GM18951 (cell line): Measurements from ENCODE around the gene EPHA7.

Experiments
- POLR2A ChIP-seq: IDR thresholded peaks from 4 replicates; pipeline ENCODE4 v1.6.1; 2011; ENCODE audit warnings: mild to moderate bottlenecking; ENCODE audit not compliant: insufficient read length, insufficient read depth; ENCODE audit errors: extremely low read depth
- in situ Hi-C: fragments of 300-500 bp; cut with MboI; formaldehyde crosslinking; loops from one replicate; pipeline ENCODE4 v1.12.0; 2022; ENCODE audit warnings: low sequenced_read_pairs, mixed read lengths, inconsistent platforms; ENCODE audit not compliant: unreplicated experiment

Gene EPHA7

DNA sequence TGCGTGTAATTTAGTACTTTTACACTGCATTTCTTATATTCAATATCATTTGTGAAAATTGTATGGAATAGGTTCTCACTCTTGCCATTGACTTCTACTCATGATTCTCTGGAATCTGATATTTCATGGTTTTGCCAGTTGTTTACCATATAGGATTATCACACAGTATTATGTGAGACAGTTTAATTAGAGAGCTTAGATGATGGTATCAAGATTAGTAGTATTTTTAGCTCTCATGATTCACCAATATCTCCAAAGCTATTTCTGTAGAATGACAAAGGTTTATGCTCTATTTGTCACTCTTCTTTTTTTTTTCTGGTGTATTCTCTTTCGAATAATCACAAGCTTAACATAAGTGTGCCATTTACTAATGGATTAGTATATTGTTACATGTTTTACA is 45.9 kb downstream of the EPHA7 start:
- in situ Hi-C loops, result no loop called here
- TF ChIP-seq POLR2A, result no peak

GRCh38 chr6:93371756-93372155 is 47.6 kb downstream of the EPHA7 start:
- no peak for TF ChIP-seq POLR2A
- in situ Hi-C loops, result no loop called here

DNA sequence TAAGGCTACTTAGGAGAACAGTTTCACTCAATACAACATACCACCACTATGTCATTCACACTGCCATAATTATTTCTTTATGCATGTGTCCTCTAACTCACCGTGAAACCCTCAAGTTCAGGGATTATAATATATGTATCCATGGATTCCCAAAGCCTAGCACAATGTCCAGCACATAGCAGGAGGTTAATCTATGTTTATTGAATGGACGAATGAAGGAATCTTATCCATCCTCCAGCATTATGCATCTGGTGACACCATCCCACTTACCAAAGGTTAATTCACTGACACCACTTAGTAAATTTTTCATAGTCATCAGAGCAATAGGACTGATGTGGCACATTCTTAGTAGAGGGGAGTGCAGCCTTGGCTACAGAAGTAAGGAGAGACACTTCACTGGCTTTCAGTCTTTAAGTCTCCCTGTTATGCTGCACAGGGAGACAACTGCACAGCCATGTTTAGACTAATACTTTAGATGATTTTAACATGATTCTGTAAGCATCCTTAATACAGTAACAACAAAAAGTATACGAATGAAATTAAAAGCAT is 49.7 kb downstream of the EPHA7 start:
- in situ Hi-C loops, result no loop called here

GRCh38 chr6:93366506-93366905 is 52.9 kb downstream of the EPHA7 start:
- no peak for TF ChIP-seq POLR2A

More for the DNA sequence above, 49.7 kb downstream of the EPHA7 start:
- TF ChIP-seq POLR2A, result no peak

GRCh38 chr6:93365445-93365844 is 53.9 kb downstream of the EPHA7 start:
- TF ChIP-seq POLR2A, result no peak
- in situ Hi-C loops, result no loop called here

More at GRCh38 chr6:93366506-93366905, 52.9 kb downstream of the EPHA7 start:
- in situ Hi-C loops, result no loop called here

GRCh38 chr6:93358435-93358834 is 60.9 kb downstream of the EPHA7 start:
- in situ Hi-C loops, result no loop called here
- TF ChIP-seq POLR2A, result no peak

GRCh38 chr6:93352604-93353003 is 66.8 kb downstream of the EPHA7 start:
- no peak for TF ChIP-seq POLR2A
- in situ Hi-C loops, result no loop called here

GRCh38 chr6:93351222-93351621 is 68.1 kb downstream of the EPHA7 start:
- no peak for TF ChIP-seq POLR2A

DNA sequence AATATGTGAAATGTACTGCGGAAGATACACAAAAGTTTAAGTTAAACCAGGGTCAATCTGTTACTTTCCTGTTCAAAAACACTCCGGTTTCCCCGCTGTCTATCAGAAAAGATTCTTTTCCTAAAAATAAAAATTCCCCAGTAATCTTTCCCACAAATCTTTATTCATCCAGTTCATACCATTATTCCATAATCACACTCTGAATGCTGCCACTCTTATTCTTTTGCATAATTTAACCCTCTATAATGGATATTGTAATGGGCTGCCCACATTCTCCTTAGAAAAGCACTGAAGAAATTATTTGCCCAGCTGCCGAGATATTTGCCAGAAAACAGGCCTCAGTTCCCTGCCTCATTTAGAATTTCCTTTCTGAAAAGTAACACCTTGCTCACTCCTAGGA is 68.6 kb downstream of the EPHA7 start:
- TF ChIP-seq POLR2A, result no peak
- in situ Hi-C loops, result no loop called here

More at GRCh38 chr6:93351222-93351621, 68.1 kb downstream of the EPHA7 start:
- in situ Hi-C loops, result no loop called here

DNA sequence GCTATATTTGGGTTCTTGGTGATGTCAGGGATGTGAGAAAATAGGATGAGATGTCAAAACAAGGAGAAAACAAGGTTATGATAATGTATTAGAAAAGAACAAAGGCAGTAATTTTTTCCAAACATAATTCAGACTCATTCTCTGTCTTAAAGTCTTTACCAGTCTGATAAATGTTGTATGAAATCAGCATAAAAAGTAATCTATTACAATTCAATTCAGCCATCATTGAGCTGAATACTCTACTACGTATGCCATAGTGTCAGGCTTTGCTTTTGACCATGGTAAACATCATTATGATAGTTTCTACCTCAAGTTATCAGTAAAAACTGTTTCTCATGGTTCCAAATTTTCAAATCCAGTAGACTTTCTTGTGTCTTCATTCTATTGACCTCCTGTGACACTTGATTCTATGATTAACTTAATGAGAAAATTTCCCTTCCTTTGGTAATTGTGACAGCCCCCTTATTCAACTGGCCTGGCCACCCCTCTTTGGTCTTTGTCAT is 75.0 kb downstream of the EPHA7 start:
- in situ Hi-C loops, result no loop called here
- no peak for TF ChIP-seq POLR2A

DNA sequence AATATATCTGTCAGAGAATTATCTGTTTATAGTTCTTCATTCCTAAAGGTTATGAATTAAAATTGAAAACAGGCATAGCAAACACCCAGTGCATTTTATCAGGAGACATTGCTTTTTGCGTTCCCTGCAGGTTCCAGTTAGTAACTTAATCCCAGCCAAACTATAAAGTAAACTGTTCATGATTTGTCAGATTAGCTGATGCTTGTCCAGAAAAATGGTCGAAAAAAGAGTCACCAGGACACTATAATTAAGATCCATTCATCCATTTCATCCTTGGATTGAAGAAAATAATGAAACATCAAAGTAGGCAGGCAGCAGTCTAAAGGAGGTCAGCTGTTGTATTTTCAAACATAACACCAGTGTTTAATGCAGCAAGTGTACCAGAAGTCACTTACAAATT is 75.9 kb downstream of the EPHA7 start:
- no peak for TF ChIP-seq POLR2A
- in situ Hi-C loops, result no loop called here

DNA sequence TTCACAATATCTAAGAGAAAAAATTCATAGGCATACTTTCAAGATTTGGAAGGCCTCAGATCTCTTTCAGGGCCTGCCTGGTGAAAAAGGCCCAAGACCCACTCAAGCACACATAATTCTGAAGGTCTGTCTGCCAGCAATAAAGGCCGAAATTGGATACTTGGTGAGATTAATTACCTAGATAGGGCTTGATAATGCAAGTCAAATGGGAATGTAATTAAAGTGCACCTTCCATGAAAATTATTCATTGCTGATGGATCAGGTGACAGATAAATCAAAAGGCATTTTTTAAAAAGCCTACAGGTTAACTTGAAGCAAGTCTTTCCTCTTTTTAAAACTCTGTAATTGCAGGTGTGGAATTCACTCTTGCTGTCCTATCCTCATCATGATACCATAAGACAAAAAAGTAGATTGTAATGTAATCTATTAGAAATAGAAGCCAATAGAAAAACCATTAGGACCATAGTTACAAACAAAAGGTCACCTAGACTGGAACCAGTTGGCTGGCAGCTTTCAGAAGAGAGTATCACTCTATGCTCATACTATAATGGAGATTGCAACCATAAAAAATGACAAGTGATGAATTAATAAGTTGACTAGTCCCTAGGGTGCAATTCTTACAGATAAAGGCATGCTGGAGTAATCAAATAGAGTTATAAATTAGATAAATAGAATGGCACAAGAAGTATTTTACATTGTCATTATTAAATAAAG is 77.3 kb downstream of the EPHA7 start:
- no peak for TF ChIP-seq POLR2A
- in situ Hi-C loops, result no loop called here

DNA sequence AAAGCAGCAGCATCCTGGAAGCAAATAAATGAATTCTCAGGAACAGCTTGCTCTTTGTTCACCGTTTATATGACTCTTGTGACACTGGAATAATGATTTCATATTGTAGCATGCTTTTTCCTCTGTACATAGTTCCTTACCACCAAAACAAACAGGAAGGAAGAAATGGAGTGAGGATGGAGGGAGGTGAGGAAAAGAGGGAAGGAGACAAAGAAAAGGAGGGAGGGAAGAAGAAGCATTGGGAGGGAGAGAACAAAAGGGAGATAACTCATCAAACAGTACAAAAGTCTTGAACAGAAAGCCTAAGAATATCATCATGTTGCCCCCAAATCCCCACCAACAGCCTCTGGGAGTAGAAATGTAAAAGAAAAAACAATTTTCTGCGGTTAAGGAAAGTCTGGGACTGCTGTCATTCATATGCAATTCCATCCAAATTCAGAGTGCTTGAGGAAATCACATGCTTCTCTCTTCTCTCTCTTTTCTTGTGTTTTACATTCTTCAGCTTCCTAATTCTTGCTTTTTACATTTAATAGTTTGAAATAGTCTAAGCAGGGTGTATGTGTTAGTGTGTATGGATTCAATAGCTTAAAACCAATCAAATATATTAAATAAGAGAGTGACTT is 81.5 kb downstream of the EPHA7 start:
- TF ChIP-seq POLR2A, result no peak
- in situ Hi-C loops, result loop anchor here (10.0 kb wide), 1 partner anchor 697 kb away; no protein-coding TSS in a partner anchor

DNA sequence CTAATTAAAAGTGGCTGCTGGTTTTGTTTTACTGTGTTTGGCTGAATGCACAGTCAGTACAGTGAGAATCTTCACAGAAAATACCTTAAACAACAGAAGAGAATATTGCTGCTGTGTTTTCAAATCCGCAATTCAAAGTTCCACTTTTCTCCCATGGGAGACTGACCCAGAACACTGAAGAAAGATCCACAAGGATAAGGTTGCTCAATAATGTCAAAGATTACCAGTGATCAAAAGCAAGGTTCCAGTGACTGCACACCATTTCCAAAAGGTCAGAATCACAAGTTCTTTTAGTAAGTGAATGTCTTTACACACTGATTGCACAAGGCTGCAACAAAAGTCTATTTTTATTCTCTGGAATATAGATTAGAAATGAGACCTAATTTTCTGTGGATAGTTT is 82.3 kb downstream of the EPHA7 start:
- TF ChIP-seq POLR2A, result no peak

More for the DNA sequence above, 82.3 kb downstream of the EPHA7 start:
- in situ Hi-C loops, result loop anchor here (10.0 kb wide), 1 partner anchor 698 kb away; no protein-coding TSS in a partner anchor
